ENCODE measurements around the gene CDS2. TPM values are rescaled to one million over a fixed set of nuclear protein-coding genes. Genes with fewer than 3 reads are reported as not detected.

Gene CDS2
- total and polyA plus RNA-seq, 2 of the 13 experiments (the other 11 are each of a cell fraction or from before 2014, with no cell fraction given), result 81.3 to 153 TPM

DNA sequence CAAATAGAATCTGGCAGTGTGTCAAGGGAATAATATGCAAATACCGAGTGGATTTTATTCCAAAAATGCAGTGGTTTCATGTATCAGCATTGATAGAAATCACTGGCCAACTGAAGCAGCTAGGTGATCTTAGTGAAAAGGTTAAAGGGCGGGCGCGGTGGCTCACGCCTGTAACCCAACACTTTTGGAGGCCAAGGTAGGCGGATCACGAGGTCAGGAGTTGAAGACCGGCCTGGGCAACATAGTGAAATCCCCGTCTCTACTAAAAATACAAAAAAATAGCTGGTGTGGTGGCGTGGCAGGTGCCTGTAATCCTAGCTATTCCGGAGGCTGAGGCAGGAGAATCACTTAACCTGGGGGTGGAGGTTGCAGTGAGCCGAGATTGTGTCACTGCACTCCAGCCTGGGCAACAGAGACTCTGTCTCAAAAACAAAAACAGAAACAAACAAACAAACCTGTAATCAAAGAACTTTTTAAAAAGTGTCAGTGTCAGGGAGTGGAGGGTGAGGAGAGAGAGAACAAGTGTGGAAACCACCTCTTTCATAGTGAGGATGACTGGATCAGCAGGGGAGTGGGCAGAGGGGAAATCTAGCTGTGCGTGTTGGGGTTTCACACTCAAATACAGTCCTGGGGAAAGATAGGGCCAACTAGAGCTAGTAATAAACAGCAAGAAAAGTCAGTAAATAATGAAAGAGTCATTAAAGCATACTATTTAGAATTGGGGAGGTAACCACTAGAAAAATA, 57.1 kb downstream of the CDS2 start:
- no peaks in the 10 kb centered on the region for H3K79me2 ChIP-seq (ENCODE audit: insufficient read depth, low read length)
- WGBS (ENCODE audit: low lambda C conversion rate), result 97% methylated on average over 13 of the region's 13 CpGs
- BruUV-seq (replicated peaks), result no TSS peak
- FAIRE-seq (no peak), DNase-seq (ENCODE audit: low spot score) (no peak), ATAC-seq (no peak)
- H4K20me1 ChIP-seq (ENCODE audit: insufficient read depth, low read length), result no peaks in the 10 kb centered on the region
- ChIA-PET CTCF (ENCODE audit: low intra/inter-chr PET ratio, low total read pairs) (no interaction called here), POLR2A (interaction anchor here (2.6 to 3.0 kb wide), 2 partner anchors 57 to 64 kb away, joined by 11 to 14 read pairs; partner anchors contain the start of genes CDS2 and PCNA)
- no peak overlapping the region for H3K27ac ChIP-seq (ENCODE audit: extremely low read length, insufficient read depth, low read length)
- H3K9ac ChIP-seq (ENCODE audit: insufficient read depth, low read depth, low read length), result no peak overlapping the region
- H3K4me1 ChIP-seq (ENCODE audit: insufficient read depth, low read length), result peaks cover 27% of the 10 kb centered on the region
- TF ChIP-seq SOX6 (IDR thresholded peaks at IDR 0.05) (peak; percentile 57; the same call in 1 of the 2 replicates), SOX6 (CRISPR knock-in tag; IDR thresholded peaks at IDR 0.05) (no peak), ZNF282 (IDR thresholded peaks at IDR 0.05; ENCODE audit: partially characterized antibody) (peak; percentile 29), TFAP4 (IDR thresholded peaks at IDR 0.05; ENCODE audit: borderline replicate concordance, low read depth) (no peak)
- H3K4me2 ChIP-seq (ENCODE audit: low read depth, low read length), result no peak overlapping the region
- H2AFZ ChIP-seq (ENCODE audit: low read length), result no peak overlapping the region
- no peaks in the 10 kb centered on the region for H3K27me3 ChIP-seq (ENCODE audit: control insufficient read depth in 1 of 2, insufficient read depth in 2 of 2, low read length in 2 of 2)
- no peak overlapping the region for H3K4me3 ChIP-seq (replicated peaks in 1 of 3; ENCODE audit: insufficient read depth in 1 of 3, low read depth in 2 of 3, low read length in 3 of 3)
- intact Hi-C loops (cut with micrococcal nuclease; ENCODE audit: unreplicated experiment), result no loop called here
- in situ Hi-C loops (cut with HindIII; ENCODE audit: extremely low pct_ligation_motif_present, low pct_unique_long_range_greater_than_20kb), result no loop called here
- peaks cover 28 to 83% of the 10 kb centered on the region in 2 experiments for H3K36me3 ChIP-seq (replicated peaks in 1 of 2; ENCODE audit: control insufficient read depth in 1 of 2, insufficient read depth in 2 of 2, low read length in 2 of 2)
- H3K9me3 ChIP-seq (ENCODE audit: low read length), result no peaks in the 10 kb centered on the region

- Histone ChIP-seq H3K27ac (ENCODE audit: extremely low read length, insufficient read depth, low read length) (no peak overlapping the region), H4K20me1 (ENCODE audit: insufficient read depth, low read length) (no peaks in the 10 kb centered on the region), H3K9ac (ENCODE audit: insufficient read depth, low read depth, low read length) (no peak overlapping the region), H3K4me3 (replicated peaks in 1 of 3; ENCODE audit: insufficient read depth in 1 of 3, low read depth in 2 of 3, low read length in 3 of 3) (no peak overlapping the region), H3K27me3 (ENCODE audit: control insufficient read depth in 1 of 2, insufficient read depth in 2 of 2, low read length in 2 of 2) (no peaks in the 10 kb centered on the region), H3K36me3 (replicated peaks in 1 of 2; ENCODE audit: control insufficient read depth in 1 of 2, insufficient read depth in 2 of 2, low read length in 2 of 2) (peaks cover 27 to 82% of the 10 kb centered on the region in 2 experiments), H2AFZ (ENCODE audit: low read length) (no peak overlapping the region), H3K4me2 (ENCODE audit: low read depth, low read length) (no peak overlapping the region), H3K79me2 (ENCODE audit: insufficient read depth, low read length) (no peaks in the 10 kb centered on the region), H3K4me1 (ENCODE audit: insufficient read depth, low read length) (peaks cover 27% of the 10 kb centered on the region), H3K9me3 (ENCODE audit: low read length) (no peaks in the 10 kb centered on the region)
- WGBS (ENCODE audit: low lambda C conversion rate), result 94% methylated on average over 1 of the region's 1 CpG
- CTCF ChIA-PET (ENCODE audit: low intra/inter-chr PET ratio, low total read pairs), result no interaction called here
- FAIRE-seq (no peak), DNase-seq (ENCODE audit: low spot score) (no peak), ATAC-seq (no peak)
- TF ChIP-seq ATF7 (IDR thresholded peaks at IDR 0.05) (peak; percentile 79), ATF7 (CRISPR knock-in tag; IDR thresholded peaks at IDR 0.05) (no peak), RBM22 (optimal IDR thresholded peaks at IDR 0.05; ENCODE audit: low read length) (peak; percentile 46), THAP9 (CRISPR knock-in tag; IDR thresholded peaks at IDR 0.05; ENCODE audit: borderline replicate concordance) (no peak)
- POLR2A ChIA-PET, result no interaction called here
- no TSS peak for BruUV-seq (replicated peaks)
- in situ Hi-C loops (cut with HindIII; ENCODE audit: extremely low pct_ligation_motif_present, low pct_unique_long_range_greater_than_20kb), result loop anchor here (5.0 kb wide), 1 partner anchor 57 kb away; the partner anchor contains the start of gene CDS2
- intact Hi-C loops (cut with micrococcal nuclease; ENCODE audit: unreplicated experiment), result no loop called here
Observed at GRCh38 chr20:5184684-5185083, 57.9 kb downstream of the CDS2 start.

Measured in HepG2 (cell line).